SW480 (cell line): Measurements from ENCODE around the gene GPC5.
A peak's percentile ranks its signal among the peaks of the same experiment; 100 is the strongest.
"Not testable (repeated sequence)": the region's sequence is repeated elsewhere in the genome, so short reads cannot be mapped to it uniquely, and the experiment has no call there.

Experiments used
- DNase-seq: peaks from one replicate; pipeline ENCODE4 v3.0.0-alpha.2; 2016; ENCODE audit warnings: low spot score

Gene GPC5

GRCh38 chr13:91398413-91399188 lies at the start of gene GPC5:
TSS of gene GPC5 (plus strand) at chr13:91398621.
- peak; percentile 74 for DNase-seq

GRCh38 chr13:91348906-91349435 lies 49.5 kb upstream of the GPC5 start:
- DNase-seq: peak; percentile 80

GRCh38 chr13:91349992-91350911 lies 48.2 kb upstream of the GPC5 start:
- DNase-seq: no peak

GRCh38 chr13:91351123-91351522 lies 47.3 kb upstream of the GPC5 start:
- DNase-seq: no peak

- no peak for DNase-seq
These were observed 46.4 kb upstream of the GPC5 start for GRCh38 chr13:91351980-91352379.

- DNase-seq: not testable (repeated sequence)
These were observed 45.5 kb upstream of the GPC5 start for GRCh38 chr13:91352891-91353290.

GRCh38 chr13:91353494-91353893 lies 44.9 kb upstream of the GPC5 start:
- DNase-seq: no peak

- no peak for DNase-seq
These were observed 43.2 kb upstream of the GPC5 start for GRCh38 chr13:91355099-91355825.

GRCh38 chr13:91355826-91356710 lies 42.4 kb upstream of the GPC5 start:
- no peak for DNase-seq

GRCh38 chr13:91356919-91357612 lies 41.4 kb upstream of the GPC5 start:
- no peak for DNase-seq

- DNase-seq: no peak
These were observed 40.6 kb upstream of the GPC5 start for GRCh38 chr13:91357613-91358386.

GRCh38 chr13:91358387-91358782 lies 40.0 kb upstream of the GPC5 start:
- no peak for DNase-seq

GRCh38 chr13:91359111-91359510 lies 39.3 kb upstream of the GPC5 start:
- DNase-seq: no peak

- DNase-seq: no peak
These were observed 38.8 kb upstream of the GPC5 start for GRCh38 chr13:91359631-91360030.

GRCh38 chr13:91360246-91360751 lies 38.1 kb upstream of the GPC5 start:
- no peak for DNase-seq

GRCh38 chr13:91361755-91362271 lies 36.6 kb upstream of the GPC5 start:
- DNase-seq: no peak

- DNase-seq: no peak
These were observed 35.5 kb upstream of the GPC5 start for GRCh38 chr13:91362908-91363307.

GRCh38 chr13:91368101-91368500 lies 30.3 kb upstream of the GPC5 start:
- no peak for DNase-seq
